ENCODE measurements around the gene ABR.

ABR gene

GRCh38 chr17:1179818-1180742, at the start of gene ABR:
ABR (minus strand) TSS chr17:1179981; CDS start chr17:1179727, 254 bp downstream.
- DNase-seq (ENCODE audit: low spot score), result peak; percentile 72

GRCh38 chr17:1229349-1229899, 49.6 kb upstream of the ABR start:
- peak; percentile 94 for DNase-seq (ENCODE audit: low spot score)

- DNase-seq (ENCODE audit: low spot score), result peak; percentile 60
Measured at GRCh38 chr17:1228781-1229348, 49.1 kb upstream of the ABR start.

GRCh38 chr17:1227917-1228780, 48.4 kb upstream of the ABR start:
- peak; percentile 86 for DNase-seq (ENCODE audit: low spot score)

GRCh38 chr17:1227365-1227764, 47.6 kb upstream of the ABR start:
- no peak for DNase-seq (ENCODE audit: low spot score)

GRCh38 chr17:1226308-1226707, 46.5 kb upstream of the ABR start:
- no peak for DNase-seq (ENCODE audit: low spot score)

GRCh38 chr17:1224330-1224729, 44.5 kb upstream of the ABR start:
- no peak for DNase-seq (ENCODE audit: low spot score)

- no peak for DNase-seq (ENCODE audit: low spot score)
Measured at GRCh38 chr17:1223662-1224061, 43.9 kb upstream of the ABR start.

- DNase-seq (ENCODE audit: low spot score), result no peak
Measured at GRCh38 chr17:1222321-1222720, 42.5 kb upstream of the ABR start.

- DNase-seq (ENCODE audit: low spot score), result no peak
Measured at GRCh38 chr17:1221209-1221608, 41.4 kb upstream of the ABR start.

GRCh38 chr17:1220346-1220745, 40.6 kb upstream of the ABR start:
- DNase-seq (ENCODE audit: low spot score), result no peak

GRCh38 chr17:1217089-1217385, 37.3 kb upstream of the ABR start:
- no peak for DNase-seq (ENCODE audit: low spot score)

- DNase-seq (ENCODE audit: low spot score), result peak; percentile 79
Measured at GRCh38 chr17:1216217-1217088, 36.7 kb upstream of the ABR start.

GRCh38 chr17:1212946-1213345, 33.2 kb upstream of the ABR start:
- no peak for DNase-seq (ENCODE audit: low spot score)

GRCh38 chr17:1211287-1211686, 31.5 kb upstream of the ABR start:
- no peak for DNase-seq (ENCODE audit: low spot score)

- DNase-seq (ENCODE audit: low spot score), result no peak
Measured at GRCh38 chr17:1208966-1209365, 29.2 kb upstream of the ABR start.

GRCh38 chr17:1206026-1206777, 26.4 kb upstream of the ABR start:
- DNase-seq (ENCODE audit: low spot score), result no peak

- no peak for DNase-seq (ENCODE audit: low spot score)
Measured at GRCh38 chr17:1203967-1204291, 24.1 kb upstream of the ABR start.

- DNase-seq (ENCODE audit: low spot score), result peak; percentile 88
Measured at GRCh38 chr17:1203111-1203966, 23.6 kb upstream of the ABR start.

GRCh38 chr17:1202291-1202690, 22.5 kb upstream of the ABR start:
- DNase-seq (ENCODE audit: low spot score), result no peak
